Ovary (tissue), 9 donors: ENCODE measurements around the gene ETNPPL. TPM values are rescaled to one million over a fixed set of nuclear protein-coding genes. Genes with fewer than 3 reads are reported as not detected.

ENCODE experiments used
- DNase-seq, 5 donors: peaks; one replicate each; pipeline ENCODE4 v3.0.0-alpha.2; 2019 to 2020
- H3K27ac ChIP-seq, 2 donors: fragments of 200-600 bp; one replicate each; pipeline versions ENCODE4 v1.5.1 to v1.8.0; 2019 to 2022
- H3K27me3 ChIP-seq: fragments of 200-600 bp; one replicate; pipeline ENCODE4 v1.8.0; 2022
- H3K36me3 ChIP-seq: fragments of 200-600 bp; sonication (generic); one replicate; pipeline ENCODE4 v1.5.1; 2019
- H3K4me1 ChIP-seq: one replicate; pipeline ENCODE4 v1.8.1; 2013; ENCODE audit warnings: mild to moderate bottlenecking, moderate library complexity; ENCODE audit not compliant: insufficient read depth
- H3K4me3 ChIP-seq: fragments of 200-600 bp; sonication (generic); one replicate; pipeline ENCODE4 v1.5.1; 2017
- H3K9me3 ChIP-seq, 2 donors: fragments of 200-600 bp in 1 of 2; sonication (generic) in 1 of 2; one replicate each; pipeline versions ENCODE4 v1.5.1 to v1.8.1; 2013 to 2019; ENCODE audit warnings: mild to moderate bottlenecking in 1 of 2, moderate library complexity in 1 of 2
- EP300 ChIP-seq: sonication (generic); formaldehyde crosslinking; IDR thresholded peaks from one replicate; pipeline ENCODE4 v1.6.1; 2017; ENCODE audit warnings: antibody characterized with exemption
- POLR2A ChIP-seq: fragments of 450-650 bp; IDR thresholded peaks from one replicate; pipeline ENCODE4 v1.6.1; 2017; ENCODE audit warnings: antibody characterized with exemption, mild to moderate bottlenecking, moderate library complexity
- WGBS, 3 donors: extraction: QIAGEN DNeasy Blood & Tissue Kit in 1 of 3; methylation state at CpG; one replicate each; pipeline versions ENCODE4 v1.1.5 to v1.1.7; 2013 to 2017; 5-methylcytosine and 5-hydroxymethylcytosine counted together
- intact Hi-C, 4 donors: fragments of 100-400 bp; cut with DNase I; formaldehyde crosslinking; loops; one replicate each; pipeline versions ENCODE4 v1.11.0 to v1.15.1; 2022 to 2023
- polyA plus RNA-seq, 2 donors: library from polyadenylated mRNA; stranded (reverse); fragments of 200-250 nt in 1 of 2; fragments of 350-450 nt in 1 of 2; fragmentation: Illumina TruSeq in 1 of 2; extraction: RNeasy Lipid Tissue Mini Kit (QIAGEN cat#74804) in 1 of 2; gene quantifications; one replicate each; pipeline ENCODE4 v1.2.3, GENCODE V29; 2013 to 2014
- total RNA-seq, 7 donors: library from RNA; depleted of rRNA in 2 of 7; stranded (reverse); fragments of >200 nt in 2 of 7; fragmentation: NEBNext Ultra II Directional in 3 of 7; extraction: Animal tissue kit (Norgen Biotek cat#: 25700) in 3 of 7; gene quantifications; one replicate each; pipeline versions ENCODE4 v1.1.0 to v1.2.4, GENCODE V29; 2016 to 2023
- TF ChIP-seq, protein P1 (sequence below), 3 donors: fragments of 450-650 bp in 2 of 3; fragments of 200-600 bp in 1 of 3; IDR thresholded peaks; one replicate each; pipeline versions ENCODE4 v1.5.1 to v1.8.0; 2016 to 2022; ENCODE audit warnings: antibody characterized with exemption in 3 of 3, mild to moderate bottlenecking in 1 of 3
- donor health status: DM: no; HTN: no; CAD: no; lungs with moderate emphysema.
- donor health status: DM: no; HTN: no; CAD: no.
- donor health status: Bipolar disorder and iron deficiency.
- donor health status: DM: yes; HTN: yes; CAD: no.
- donor health status: DM: no; HTN: no; CAD: no.
- donor health status: DM: yes; HTN: yes; CAD: no.

The ETNPPL gene
- total and polyA plus RNA-seq, 9 donors: 0.05 to 2.3 (median 0.31) TPM; not detected in 3

DNA sequence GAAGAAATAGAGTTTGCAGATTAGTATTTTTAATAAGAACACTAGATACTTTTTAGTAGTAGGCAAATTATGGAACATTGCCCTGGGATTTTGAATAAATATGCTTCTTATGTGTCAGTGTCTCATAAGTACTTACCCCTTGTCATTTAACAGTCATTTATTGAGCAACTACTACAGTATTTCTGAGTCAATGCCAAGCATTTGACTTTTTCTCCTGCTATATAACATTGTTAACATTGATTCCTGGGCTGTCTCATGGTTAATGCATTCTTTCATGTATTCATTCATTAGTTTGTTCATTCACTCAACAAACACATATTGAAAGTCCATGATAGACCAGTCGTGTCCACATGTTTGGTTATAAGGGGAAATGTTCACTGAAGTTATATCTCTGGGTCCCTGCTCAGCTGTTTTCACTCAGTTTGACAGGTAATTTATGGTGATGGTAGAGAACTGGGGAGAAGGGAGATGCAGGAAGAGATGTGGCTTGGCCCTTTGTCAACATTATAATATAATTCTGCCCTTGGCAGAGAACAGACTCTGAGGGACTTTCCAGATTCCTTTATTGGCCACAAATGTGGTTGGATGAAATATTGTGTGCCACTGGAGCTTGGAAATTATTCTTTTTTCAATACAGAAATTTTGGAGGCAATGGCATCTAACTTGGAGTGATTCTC, 62.6 kb downstream of the ETNPPL start:
- Histone ChIP-seq H3K36me3 (no peaks in the 10 kb centered on the region), H3K27me3 (no peaks in the 10 kb centered on the region), H3K27ac (no peak overlapping the region), H3K4me3 (no peak overlapping the region), H3K9me3 (no peaks in the 10 kb centered on the region), H3K4me1 (no peaks in the 10 kb centered on the region)
- no peak for DNase-seq
- 27 to 41% (median 37%) methylated on average over 1 of the region's 1 CpG for WGBS, 3 donors
- TF ChIP-seq, protein P1, sequence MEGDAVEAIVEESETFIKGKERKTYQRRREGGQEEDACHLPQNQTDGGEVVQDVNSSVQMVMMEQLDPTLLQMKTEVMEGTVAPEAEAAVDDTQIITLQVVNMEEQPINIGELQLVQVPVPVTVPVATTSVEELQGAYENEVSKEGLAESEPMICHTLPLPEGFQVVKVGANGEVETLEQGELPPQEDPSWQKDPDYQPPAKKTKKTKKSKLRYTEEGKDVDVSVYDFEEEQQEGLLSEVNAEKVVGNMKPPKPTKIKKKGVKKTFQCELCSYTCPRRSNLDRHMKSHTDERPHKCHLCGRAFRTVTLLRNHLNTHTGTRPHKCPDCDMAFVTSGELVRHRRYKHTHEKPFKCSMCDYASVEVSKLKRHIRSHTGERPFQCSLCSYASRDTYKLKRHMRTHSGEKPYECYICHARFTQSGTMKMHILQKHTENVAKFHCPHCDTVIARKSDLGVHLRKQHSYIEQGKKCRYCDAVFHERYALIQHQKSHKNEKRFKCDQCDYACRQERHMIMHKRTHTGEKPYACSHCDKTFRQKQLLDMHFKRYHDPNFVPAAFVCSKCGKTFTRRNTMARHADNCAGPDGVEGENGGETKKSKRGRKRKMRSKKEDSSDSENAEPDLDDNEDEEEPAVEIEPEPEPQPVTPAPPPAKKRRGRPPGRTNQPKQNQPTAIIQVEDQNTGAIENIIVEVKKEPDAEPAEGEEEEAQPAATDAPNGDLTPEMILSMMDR (IDR thresholded peaks at IDR 0.05): no peak
- TF ChIP-seq EP300 (no peak), POLR2A (no peak)
- intact Hi-C loops: no loop called here

DNA sequence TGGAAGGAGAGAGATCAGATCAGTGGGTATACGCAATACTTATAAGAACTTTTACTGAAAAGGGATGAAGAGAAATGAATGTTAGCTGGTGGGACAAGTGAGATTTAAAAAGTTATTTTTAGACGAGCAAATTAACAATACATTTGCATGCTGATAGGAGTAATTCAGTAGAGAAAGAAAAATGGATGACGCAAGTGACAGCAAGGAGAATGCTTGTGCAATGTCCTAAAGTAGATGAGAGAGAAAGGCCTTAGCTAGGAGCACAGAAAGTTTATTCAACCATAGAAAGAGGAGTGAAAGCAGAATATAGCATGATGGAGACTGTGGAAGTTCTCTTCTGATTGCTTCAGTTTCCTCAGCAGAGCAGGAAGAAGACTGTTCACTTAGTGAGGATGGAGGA, 66.7 kb downstream of the ETNPPL start:
- H3K36me3 ChIP-seq: no peaks in the 10 kb centered on the region
- 88 to 91% (median 90%) methylated on average over 3 of the region's 3 CpGs for WGBS, 3 donors

DNA sequence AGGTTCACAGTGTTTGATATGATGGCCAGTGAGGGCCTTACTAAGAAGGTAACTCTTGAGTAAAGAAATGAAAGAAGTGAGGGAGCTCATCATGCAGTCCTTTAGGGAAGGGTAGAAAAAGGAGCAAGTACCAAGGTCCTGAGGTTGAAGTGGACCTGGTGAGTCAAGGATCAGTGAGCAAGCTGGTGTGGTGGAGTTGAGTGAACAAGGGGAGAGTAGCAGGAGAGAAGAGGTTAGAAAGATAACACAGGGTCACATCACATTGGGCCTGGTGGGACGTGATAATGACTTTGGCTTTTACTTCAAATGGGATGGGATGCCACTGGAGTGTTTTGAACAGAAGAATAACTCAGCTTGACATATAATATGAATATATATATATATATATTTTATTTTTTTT, 67.8 kb downstream of the ETNPPL start:
- intact Hi-C loops: no loop called here
- DNase-seq: no peak

More for the DNA sequence above, 66.7 kb downstream of the ETNPPL start:
- TF ChIP-seq POLR2A: no peak
- TF ChIP-seq EP300: no peak
- TF ChIP-seq, protein P1 (IDR thresholded peaks at IDR 0.05): no peak
- Histone ChIP-seq H3K27ac (no peak overlapping the region), H3K9me3 (no peaks in the 10 kb centered on the region), H3K4me3 (no peak overlapping the region), H3K27me3 (no peaks in the 10 kb centered on the region), H3K4me1 (no peaks in the 10 kb centered on the region)
- intact Hi-C loops: no loop called here
- no peak for DNase-seq

DNA sequence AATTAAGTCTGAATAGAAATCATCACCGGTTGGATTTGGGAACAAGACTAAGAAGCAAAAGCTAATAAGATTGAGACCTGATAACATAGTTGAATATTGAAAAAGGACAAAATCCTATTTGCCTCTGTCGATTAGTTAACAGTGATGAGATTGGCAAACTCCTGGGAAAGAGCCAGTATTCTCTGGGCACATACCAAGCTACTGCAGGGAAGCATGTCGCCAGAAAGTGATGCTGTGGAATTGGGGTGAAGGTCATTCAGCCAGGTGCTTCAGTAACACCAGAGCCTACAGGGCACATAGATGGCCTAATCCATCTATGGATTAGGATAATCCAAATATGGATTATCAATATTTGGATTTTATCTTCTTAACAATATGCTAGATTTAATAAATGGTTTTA, 68.4 kb downstream of the ETNPPL start:
- Histone ChIP-seq H3K4me3 (no peak overlapping the region), H3K27me3 (no peaks in the 10 kb centered on the region), H3K27ac (no peak overlapping the region), H3K4me1 (no peaks in the 10 kb centered on the region), H3K9me3 (no peaks in the 10 kb centered on the region), H3K36me3 (no peaks in the 10 kb centered on the region)
- 66 to 76% (median 70%) methylated on average over 3 of the region's 3 CpGs for WGBS, 3 donors
- intact Hi-C loops: no loop called here
- no peak for TF ChIP-seq EP300
- TF ChIP-seq POLR2A: no peak
- TF ChIP-seq, protein P1 (IDR thresholded peaks at IDR 0.05): no peak
- no peak for DNase-seq

More for the DNA sequence above, 67.8 kb downstream of the ETNPPL start:
- H3K27ac ChIP-seq: no peak overlapping the region
- WGBS, 3 donors: 86 to 96% (median 89%) methylated on average over 1 of the region's 1 CpG
- TF ChIP-seq POLR2A (no peak), EP300 (no peak)
- TF ChIP-seq, protein P1 (IDR thresholded peaks at IDR 0.05): no peak
- H3K27me3 ChIP-seq: no peaks in the 10 kb centered on the region
- H3K36me3 ChIP-seq: no peaks in the 10 kb centered on the region
- no peaks in the 10 kb centered on the region for H3K4me1 ChIP-seq
- H3K9me3 ChIP-seq: no peaks in the 10 kb centered on the region
- H3K4me3 ChIP-seq: no peak overlapping the region
